ENCODE measurements around the gene NPAS3. TPM values are rescaled to one million over a fixed set of nuclear protein-coding genes. Genes with fewer than 3 reads are reported as not detected.
A peak's percentile ranks its signal among the peaks of the same experiment; 100 is the strongest.

NPAS3 gene
- total RNA-seq, 6 donors from 2014 or later: 0.30 to 0.77 (median 0.59) TPM; not detected in 2

- no peaks in the 10 kb centered on the region for H3K36me3 ChIP-seq
- H3K9me3 ChIP-seq: no peaks in the 10 kb centered on the region
- H3K27me3 ChIP-seq: no peaks in the 10 kb centered on the region
- no peak for TF ChIP-seq POLR2A (IDR thresholded peaks at IDR 0.05)
- no peak for TF ChIP-seq EP300 (IDR thresholded peaks at IDR 0.05)
- TF ChIP-seq POLR2AphosphoS5 (IDR thresholded peaks at IDR 0.05): no peak
- H3K4me1 ChIP-seq: no peaks in the 10 kb centered on the region
- no peak overlapping the region for H3K27ac ChIP-seq
- no peak for ATAC-seq (ENCODE audit: low FRiP score in 2 of 2)
- no peak for DNase-seq
- 81 to 93% methylated on average over 8 of the region's 8 CpGs for WGBS, 2 donors
- no peak overlapping the region for H3K4me3 ChIP-seq
Measured at GRCh38 chr14:32985866-32986265, 47.2 kb downstream of the NPAS3 start.

GRCh38 chr14:32986791-32987540 is 48.3 kb downstream of the NPAS3 start:
- 68 to 82% methylated on average over 7 of the region's 7 CpGs for WGBS, 2 donors
- DNase-seq: no peak
- H3K27ac ChIP-seq: no peak overlapping the region

GRCh38 chr14:32991691-32992090 is 53.0 kb downstream of the NPAS3 start:
- no peak for ATAC-seq (ENCODE audit: low FRiP score in 2 of 2)
- no peaks in the 10 kb centered on the region for H3K36me3 ChIP-seq
- TF ChIP-seq POLR2AphosphoS5 (IDR thresholded peaks at IDR 0.05) (no peak), CTCF (IDR thresholded peaks at IDR 0.05) (no peak), POLR2A (IDR thresholded peaks at IDR 0.05) (no peak), EP300 (IDR thresholded peaks at IDR 0.05) (no peak)
- DNase-seq: no peak
- H3K9me3 ChIP-seq: no peaks in the 10 kb centered on the region
- H3K4me1 ChIP-seq: no peaks in the 10 kb centered on the region
- no peaks in the 10 kb centered on the region for H3K27me3 ChIP-seq
- 77 to 91% methylated on average over 4 of the region's 4 CpGs for WGBS, 2 donors
- no peak overlapping the region for H3K27ac ChIP-seq
- no peak overlapping the region for H3K4me3 ChIP-seq

More at GRCh38 chr14:32986791-32987540, 48.3 kb downstream of the NPAS3 start:
- TF ChIP-seq CTCF (IDR thresholded peaks at IDR 0.05): no peak
- no peak for TF ChIP-seq POLR2AphosphoS5 (IDR thresholded peaks at IDR 0.05)
- TF ChIP-seq EP300 (IDR thresholded peaks at IDR 0.05): no peak
- no peak for TF ChIP-seq POLR2A (IDR thresholded peaks at IDR 0.05)
- H3K36me3 ChIP-seq: no peaks in the 10 kb centered on the region
- no peaks in the 10 kb centered on the region for H3K27me3 ChIP-seq
- H3K4me3 ChIP-seq: no peak overlapping the region
- H3K9me3 ChIP-seq: no peaks in the 10 kb centered on the region
- no peaks in the 10 kb centered on the region for H3K4me1 ChIP-seq
- ATAC-seq (ENCODE audit: low FRiP score in 2 of 2): peak in 1 of 2 donors; percentile 40

- Histone ChIP-seq H3K27ac (no peak overlapping the region), H3K4me3 (no peak overlapping the region), H3K4me1 (no peaks in the 10 kb centered on the region), H3K36me3 (no peaks in the 10 kb centered on the region), H3K9me3 (no peaks in the 10 kb centered on the region), H3K27me3 (no peaks in the 10 kb centered on the region)
- TF ChIP-seq POLR2AphosphoS5 (IDR thresholded peaks at IDR 0.05) (no peak), CTCF (IDR thresholded peaks at IDR 0.05) (no peak), EP300 (IDR thresholded peaks at IDR 0.05) (no peak), POLR2A (IDR thresholded peaks at IDR 0.05) (no peak)
- no peak for ATAC-seq (ENCODE audit: low FRiP score in 2 of 2)
- DNase-seq: no peak
Measured at GRCh38 chr14:32993921-32994320, 55.2 kb downstream of the NPAS3 start.

GRCh38 chr14:32996343-32996742 is 57.7 kb downstream of the NPAS3 start:
- ATAC-seq (ENCODE audit: low FRiP score in 2 of 2): no peak
- H3K36me3 ChIP-seq: no peaks in the 10 kb centered on the region

More at GRCh38 chr14:32996343-32996742, 57.7 kb downstream of the NPAS3 start:
- Histone ChIP-seq H3K4me1 (no peaks in the 10 kb centered on the region), H3K9me3 (no peaks in the 10 kb centered on the region), H3K27me3 (no peaks in the 10 kb centered on the region), H3K27ac (no peak overlapping the region), H3K4me3 (no peak overlapping the region)
- TF ChIP-seq EP300 (IDR thresholded peaks at IDR 0.05) (no peak), CTCF (IDR thresholded peaks at IDR 0.05) (no peak), POLR2A (IDR thresholded peaks at IDR 0.05) (no peak), POLR2AphosphoS5 (IDR thresholded peaks at IDR 0.05) (no peak)
- peak in 1 of 2 donors; percentile 7 for DNase-seq
- 85 to 87% methylated on average over 3 of the region's 3 CpGs for WGBS, 2 donors
